HUES64 (cell line): Measurements from ENCODE around the gene ZNF408.

Experiments
- H3K27ac ChIP-seq: 2 replicates; pipeline ENCODE4 v1.7.0; 2013; ENCODE audit warnings: low read depth, low read length, inconsistent platforms
- H3K27me3 ChIP-seq: 2 replicates; pipeline ENCODE4 v1.6.1; 2013; ENCODE audit warnings: mild to moderate bottlenecking, low read length; ENCODE audit not compliant: insufficient read depth
- H3K36me3 ChIP-seq: 2 replicates; pipeline ENCODE4 v1.6.1; 2013; ENCODE audit warnings: mild to moderate bottlenecking, low read length; ENCODE audit not compliant: insufficient read depth
- H3K4me1 ChIP-seq: 2 replicates; pipeline ENCODE4 v1.6.1; 2013; ENCODE audit warnings: mild to moderate bottlenecking, low read length, moderate library complexity; ENCODE audit not compliant: insufficient read depth
- H3K4me3 ChIP-seq: 2 replicates; pipeline ENCODE4 v1.5.1; 2013; ENCODE audit warnings: mild to moderate bottlenecking, low read length, moderate library complexity
- H3K9ac ChIP-seq: 2 replicates; pipeline ENCODE4 v1.6.1; 2013; ENCODE audit warnings: mild to moderate bottlenecking, low read depth, low read length
- H3K9me3 ChIP-seq: 2 replicates; pipeline ENCODE4 v1.6.1; 2013; ENCODE audit warnings: low read depth, low read length; ENCODE audit not compliant: insufficient read depth
- WGBS: fragments of 150-250, 120-280 bp; methylation state at CpG from one replicate; pipeline ENCODE4 v1.1.7; 2013; ENCODE audit warnings: missing lambda C conversion rate; 5-methylcytosine and 5-hydroxymethylcytosine counted together

ZNF408 gene

DNA sequence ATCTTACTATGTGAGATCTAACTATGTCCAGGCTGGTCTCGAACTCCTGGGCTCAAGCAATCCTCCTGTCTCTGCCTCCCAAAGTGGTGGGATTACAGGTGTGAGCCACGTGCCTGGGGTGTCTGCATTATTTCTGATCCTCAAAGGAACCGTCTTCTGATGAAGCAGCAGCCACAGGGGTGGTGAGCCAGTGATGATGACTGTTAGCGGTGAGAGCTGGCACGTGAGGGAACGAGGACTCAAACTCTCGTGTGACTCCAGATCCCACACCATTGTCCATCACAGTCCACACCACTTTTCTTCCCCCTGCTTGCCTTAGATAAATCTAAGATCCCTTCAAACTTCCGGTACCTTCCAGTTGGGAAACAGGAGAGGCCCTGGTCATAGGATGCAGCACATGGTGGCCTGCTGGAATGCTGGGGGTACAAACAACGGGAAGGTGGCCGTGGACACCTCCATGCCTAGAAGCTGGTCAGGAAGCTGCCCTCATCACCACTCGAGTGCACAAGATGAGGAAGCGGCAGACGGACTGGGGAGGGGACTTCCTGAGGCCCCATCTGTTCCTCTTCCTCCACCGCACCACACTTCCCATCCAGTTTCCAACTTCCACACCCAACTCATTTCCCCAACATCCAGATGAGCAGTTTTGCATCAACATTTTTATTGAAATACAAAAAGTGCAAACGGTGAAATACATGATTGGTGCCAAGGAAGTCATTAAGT, 24.2 kb upstream of the ZNF408 start:
- no peaks in the 10 kb centered on the region for H3K27me3 ChIP-seq
- H3K27ac ChIP-seq: no peak overlapping the region
- no peaks in the 10 kb centered on the region for H3K9me3 ChIP-seq
- H3K36me3 ChIP-seq: peaks cover 46% of the 10 kb centered on the region
- H3K4me1 ChIP-seq: peaks cover 21% of the 10 kb centered on the region; the same call in 1 of the 2 replicates
- 93% methylated on average over 15 of the region's 15 CpGs for WGBS
- no peak overlapping the region for H3K4me3 ChIP-seq
- H3K9ac ChIP-seq: no peak overlapping the region

DNA sequence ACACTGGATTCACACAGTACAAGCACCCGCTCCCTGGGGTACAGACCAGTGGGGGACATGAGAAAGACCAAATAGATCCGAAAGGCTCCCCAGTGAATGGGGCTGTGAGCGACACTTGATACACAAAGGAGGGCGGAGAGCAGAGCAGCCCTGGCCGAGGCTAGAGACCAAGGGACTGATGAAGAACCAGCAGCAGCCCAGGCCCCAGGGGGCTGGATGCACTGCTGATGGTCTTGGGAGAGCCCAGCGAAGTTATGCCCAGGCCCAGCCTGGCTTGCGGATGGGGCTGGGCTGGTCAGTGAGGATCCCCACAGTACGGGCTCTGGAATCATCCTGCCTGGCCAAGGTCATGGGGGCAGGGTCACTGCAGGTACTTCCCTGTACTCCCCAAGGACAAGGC, 23.7 kb upstream of the ZNF408 start:
- H3K27ac ChIP-seq: no peak overlapping the region
- H3K27me3 ChIP-seq: no peaks in the 10 kb centered on the region
- no peaks in the 10 kb centered on the region for H3K9me3 ChIP-seq
- no peak overlapping the region for H3K4me3 ChIP-seq
- H3K36me3 ChIP-seq: peaks cover 40% of the 10 kb centered on the region
- H3K9ac ChIP-seq: no peak overlapping the region
- 88% methylated on average over 8 of the region's 8 CpGs for WGBS
- H3K4me1 ChIP-seq: peaks cover 21% of the 10 kb centered on the region; the same call in 1 of the 2 replicates

GRCh38 chr11:46677991-46678740, 22.7 kb upstream of the ZNF408 start:
- no peak overlapping the region for H3K4me3 ChIP-seq
- H3K36me3 ChIP-seq: peaks cover 30% of the 10 kb centered on the region
- H3K27me3 ChIP-seq: no peaks in the 10 kb centered on the region
- no peak overlapping the region for H3K27ac ChIP-seq
- H3K9ac ChIP-seq: no peak overlapping the region
- peaks cover 21% of the 10 kb centered on the region; the same call in 1 of the 2 replicates for H3K4me1 ChIP-seq
- WGBS: 87% methylated on average over 10 of the region's 10 CpGs
- no peaks in the 10 kb centered on the region for H3K9me3 ChIP-seq

- Histone ChIP-seq H3K4me1 (peaks cover 21% of the 10 kb centered on the region; the same call in 1 of the 2 replicates), H3K4me3 (no peak overlapping the region), H3K9me3 (no peaks in the 10 kb centered on the region), H3K36me3 (peaks cover 24% of the 10 kb centered on the region), H3K27ac (no peak overlapping the region), H3K27me3 (no peaks in the 10 kb centered on the region), H3K9ac (no peak overlapping the region)
- WGBS: 95% methylated on average over 9 of the region's 9 CpGs
Measured at GRCh38 chr11:46678741-46679130, 22.1 kb upstream of the ZNF408 start.

DNA sequence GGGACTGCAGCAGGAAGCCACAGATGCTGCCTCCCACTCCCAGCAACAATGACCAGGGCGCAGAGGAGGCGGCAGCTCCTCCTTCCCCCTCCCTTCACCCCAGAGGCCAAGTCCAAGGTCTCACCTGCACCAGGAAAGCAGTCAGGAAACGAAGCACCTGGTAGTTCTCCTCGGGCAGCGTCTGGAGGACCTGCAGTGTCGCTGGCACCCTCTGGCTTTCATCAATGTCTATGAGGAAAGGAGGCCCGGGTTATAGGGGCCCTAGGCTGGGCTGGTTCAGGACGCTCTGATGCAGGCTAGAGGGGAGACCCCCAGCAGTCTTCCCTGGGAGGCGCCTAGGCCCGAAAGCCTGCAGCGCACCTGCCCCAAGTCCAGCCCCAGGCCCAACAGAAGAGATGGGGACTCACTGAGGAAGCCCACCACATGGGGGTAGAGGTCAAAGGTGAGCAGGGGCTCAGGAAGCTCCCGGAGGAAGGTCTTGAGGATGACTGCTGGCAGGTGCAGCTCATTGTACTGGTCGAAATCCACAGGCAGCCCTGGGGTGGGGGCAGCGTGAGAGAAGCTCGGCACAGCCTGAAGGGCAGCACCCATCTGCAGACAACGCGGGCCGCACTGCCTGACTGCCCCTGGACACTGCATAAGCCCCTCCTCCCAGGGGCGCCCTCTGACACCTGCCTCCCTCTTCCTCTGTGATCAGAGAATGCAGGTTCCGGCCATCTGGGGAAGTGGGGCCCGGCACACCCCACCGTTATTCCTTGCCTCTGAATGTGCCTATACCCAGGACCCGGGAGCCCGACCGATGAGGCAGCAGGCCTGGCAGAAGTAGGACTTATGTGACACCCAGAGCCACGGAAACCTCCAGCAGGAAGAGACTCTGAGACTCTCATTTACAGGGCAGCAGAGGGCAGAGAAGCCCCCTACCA, 21.3 kb upstream of the ZNF408 start:
- Histone ChIP-seq H3K4me1 (peaks cover 14% of the 10 kb centered on the region; the same call in 1 of the 2 replicates), H3K4me3 (no peak overlapping the region), H3K9ac (no peak overlapping the region; the same call in 1 of the 2 replicates), H3K27me3 (no peaks in the 10 kb centered on the region), H3K36me3 (peaks cover 23% of the 10 kb centered on the region), H3K27ac (no peak overlapping the region), H3K9me3 (no peaks in the 10 kb centered on the region)
- WGBS: 96% methylated on average over 26 of the region's 26 CpGs

- Histone ChIP-seq H3K9me3 (no peaks in the 10 kb centered on the region), H3K27ac (no peak overlapping the region), H3K27me3 (no peaks in the 10 kb centered on the region), H3K4me1 (peaks cover 7% of the 10 kb centered on the region; the same call in 1 of the 2 replicates), H3K36me3 (peaks cover 23% of the 10 kb centered on the region), H3K4me3 (no peak overlapping the region), H3K9ac (no peak overlapping the region)
- WGBS: 96% methylated on average over 21 of the region's 21 CpGs
Measured at GRCh38 chr11:46680164-46680760, 20.6 kb upstream of the ZNF408 start.

GRCh38 chr11:46680815-46681214, 20.0 kb upstream of the ZNF408 start:
- WGBS: 95% methylated on average over 22 of the region's 22 CpGs
- H3K36me3 ChIP-seq: peaks cover 23% of the 10 kb centered on the region
- no peak overlapping the region for H3K27ac ChIP-seq
- no peak overlapping the region for H3K9ac ChIP-seq
- no peaks in the 10 kb centered on the region for H3K27me3 ChIP-seq
- H3K4me1 ChIP-seq: peaks cover under 1% of the 10 kb centered on the region; the same call in 1 of the 2 replicates
- no peaks in the 10 kb centered on the region for H3K9me3 ChIP-seq
- H3K4me3 ChIP-seq: no peak overlapping the region

- H3K27ac ChIP-seq: no peak overlapping the region
- no peaks in the 10 kb centered on the region for H3K27me3 ChIP-seq
- H3K9ac ChIP-seq: no peak overlapping the region
- H3K4me1 ChIP-seq: no peaks in the 10 kb centered on the region
- peaks cover 25% of the 10 kb centered on the region for H3K36me3 ChIP-seq
- WGBS: 94% methylated on average over 11 of the region's 11 CpGs
- no peak overlapping the region for H3K4me3 ChIP-seq
- H3K9me3 ChIP-seq: no peaks in the 10 kb centered on the region
Measured at GRCh38 chr11:46681814-46682213, 19.0 kb upstream of the ZNF408 start.

DNA sequence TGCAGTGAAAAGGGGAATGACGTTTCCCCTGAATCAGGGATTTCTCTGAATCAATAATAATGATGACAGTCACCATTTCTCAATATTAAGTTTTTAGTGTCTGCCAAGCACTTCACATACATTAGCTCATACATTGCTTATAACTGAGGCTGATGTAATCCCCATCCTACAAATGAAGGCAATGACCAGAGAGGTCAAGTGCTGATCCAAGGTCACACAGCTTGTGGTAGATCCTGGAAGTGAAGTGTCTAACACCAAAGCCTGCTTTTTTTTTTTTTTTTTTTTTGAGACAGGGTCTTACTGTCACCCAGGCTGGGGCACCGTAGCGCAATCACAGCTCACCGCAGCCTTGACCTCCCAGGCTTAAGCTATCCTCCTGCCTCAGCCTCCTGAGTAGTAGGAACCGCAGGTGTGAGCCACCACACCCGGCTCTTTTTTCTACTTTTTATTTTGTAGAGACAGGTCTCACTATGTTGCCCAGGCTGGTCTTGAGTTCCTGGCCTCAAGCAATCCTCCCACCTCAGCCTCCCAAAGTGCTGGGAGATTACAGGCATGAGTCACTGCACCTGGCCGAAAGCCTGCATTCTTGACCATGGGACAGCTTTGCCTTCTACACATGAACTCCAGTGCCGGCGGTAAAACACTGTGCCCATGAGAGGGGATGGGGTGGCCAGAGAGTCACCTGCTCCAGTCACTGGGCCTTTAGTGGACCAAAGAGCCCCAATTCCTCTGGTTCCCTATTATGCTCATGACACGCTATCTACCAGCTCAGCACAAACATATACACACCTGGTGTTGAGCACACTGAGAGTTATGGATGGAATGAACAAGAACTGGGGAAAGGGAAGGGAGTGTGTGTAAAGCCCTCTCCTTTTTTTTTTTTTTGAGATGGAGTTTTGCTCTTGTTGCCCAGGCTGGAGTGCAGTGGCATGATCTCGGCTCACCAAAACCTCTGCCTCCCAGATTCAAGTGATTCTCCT, 17.8 kb upstream of the ZNF408 start:
- Histone ChIP-seq H3K36me3 (peaks cover 29% of the 10 kb centered on the region), H3K9ac (no peak overlapping the region), H3K4me3 (no peak overlapping the region), H3K4me1 (no peaks in the 10 kb centered on the region), H3K9me3 (no peaks in the 10 kb centered on the region), H3K27ac (no peak overlapping the region), H3K27me3 (no peaks in the 10 kb centered on the region)
- 97% methylated on average over 10 of the region's 11 CpGs for WGBS

DNA sequence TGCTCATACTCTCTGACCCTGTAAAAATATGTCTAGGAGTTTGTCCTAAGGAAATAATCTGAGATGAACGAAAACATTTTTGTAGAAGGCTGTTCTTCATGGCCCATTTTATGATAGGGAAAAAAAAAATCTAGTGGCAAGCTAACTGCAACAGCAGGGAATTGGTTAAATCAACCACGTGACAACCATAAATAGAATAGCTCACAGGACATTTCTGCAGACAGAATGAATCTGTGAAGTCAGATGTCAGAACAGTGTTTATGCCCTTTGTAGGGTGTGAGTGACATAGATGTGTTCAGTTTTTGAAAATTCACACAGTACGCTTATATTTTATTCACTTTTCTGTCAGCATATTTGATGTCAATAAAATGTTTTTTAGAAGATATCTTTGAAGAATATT, 16.5 kb upstream of the ZNF408 start:
- 100% methylated on average over 2 of the region's 3 CpGs for WGBS
- Histone ChIP-seq H3K27me3 (no peaks in the 10 kb centered on the region), H3K36me3 (peaks cover 19% of the 10 kb centered on the region), H3K9ac (no peak overlapping the region), H3K9me3 (no peaks in the 10 kb centered on the region), H3K4me1 (no peaks in the 10 kb centered on the region), H3K27ac (no peak overlapping the region), H3K4me3 (no peak overlapping the region)
